Left ventricle myocardium inferior (tissue), 1 donor: ENCODE measurements around the gene RPL37A. TPM values are rescaled to one million over a fixed set of nuclear protein-coding genes. Genes with fewer than 3 reads are reported as not detected.

Source experiments
- DNase-seq: peaks from one replicate; pipeline ENCODE4 v3.0.0-alpha.2; 2020
- H3K27ac ChIP-seq: fragments of 200-600 bp; replicated peaks from 2 replicates; pipeline ENCODE4 v1.8.0; 2021
- H3K27me3 ChIP-seq: fragments of 200-600 bp; 2 replicates; pipeline ENCODE4 v1.8.0; 2021; ENCODE audit warnings: low read depth
- H3K36me3 ChIP-seq: fragments of 200-600 bp; 2 replicates; pipeline ENCODE4 v1.8.0; 2021
- H3K4me1 ChIP-seq: fragments of 200-600 bp; 2 replicates; pipeline ENCODE4 v1.8.0; 2021
- H3K4me3 ChIP-seq: fragments of 200-600 bp; 2 replicates; pipeline ENCODE4 v1.8.0; 2021; ENCODE audit warnings: mild to moderate bottlenecking, moderate library complexity
- H3K9me3 ChIP-seq: fragments of 200-600 bp; replicated peaks from 2 replicates; pipeline ENCODE4 v1.8.0; 2021
- CTCF ChIP-seq: fragments of 200-600 bp; IDR thresholded peaks from 2 replicates; pipeline ENCODE4 v1.8.0; 2021; ENCODE audit warnings: antibody characterized with exemption, mild to moderate bottlenecking, borderline replicate concordance
- intact Hi-C: fragments of 100-400 bp; cut with micrococcal nuclease; formaldehyde crosslinking; loops from one replicate; pipeline ENCODE4 v1.11.0; 2022
- total RNA-seq: library from RNA; stranded (reverse); fragmentation: NEBNext Ultra II Directional; extraction: Animal tissue kit (Norgen Biotek cat#: 25700); gene quantifications from one replicate; pipeline ENCODE4 v1.2.1, GENCODE V29; 2021
- donor health status: DM: no; HTN: yes; CAD: no; lungs with severe emphysema.

RPL37A gene
- total RNA-seq, 1 donor from 2014 or later, result 1,816 TPM

- no peak for TF ChIP-seq CTCF
- intact Hi-C loops, result no loop called here
- Histone ChIP-seq H3K36me3 (peaks cover 71% of the 10 kb centered on the region), H3K27me3 (no peaks in the 10 kb centered on the region), H3K9me3 (no peaks in the 10 kb centered on the region), H3K4me3 (no peak overlapping the region), H3K4me1 (no peaks in the 10 kb centered on the region), H3K27ac (no peak overlapping the region)
- DNase-seq, result no peak
Observed at GRCh38 chr2:216474925-216475670, 23.5 kb upstream of the RPL37A start.

- Histone ChIP-seq H3K36me3 (peaks cover 71% of the 10 kb centered on the region), H3K4me1 (no peaks in the 10 kb centered on the region), H3K9me3 (no peaks in the 10 kb centered on the region), H3K4me3 (no peak overlapping the region), H3K27ac (no peak overlapping the region), H3K27me3 (no peaks in the 10 kb centered on the region)
- no peak for TF ChIP-seq CTCF
- intact Hi-C loops, result no loop called here
- no peak for DNase-seq
Observed at GRCh38 chr2:216475767-216476166, 22.9 kb upstream of the RPL37A start.

- no peaks in the 10 kb centered on the region for H3K9me3 ChIP-seq
- no peak overlapping the region for H3K4me3 ChIP-seq
- H3K27me3 ChIP-seq, result no peaks in the 10 kb centered on the region
- H3K27ac ChIP-seq, result no peak overlapping the region
- intact Hi-C loops, result no loop called here
- no peak for TF ChIP-seq CTCF
- no peak for DNase-seq
- H3K4me1 ChIP-seq, result no peaks in the 10 kb centered on the region
- peaks cover 75% of the 10 kb centered on the region for H3K36me3 ChIP-seq
Observed at GRCh38 chr2:216477283-216478035, 21.2 kb upstream of the RPL37A start.

GRCh38 chr2:216478151-216478550, 20.5 kb upstream of the RPL37A start:
- Histone ChIP-seq H3K9me3 (no peaks in the 10 kb centered on the region), H3K36me3 (peaks cover 82% of the 10 kb centered on the region), H3K4me3 (no peak overlapping the region), H3K27ac (no peak overlapping the region), H3K4me1 (no peaks in the 10 kb centered on the region), H3K27me3 (no peaks in the 10 kb centered on the region)
- no peak for DNase-seq
- intact Hi-C loops, result no loop called here
- TF ChIP-seq CTCF, result no peak

- H3K36me3 ChIP-seq, result peaks cover 85% of the 10 kb centered on the region
- intact Hi-C loops, result no loop called here
- no peak overlapping the region for H3K4me3 ChIP-seq
- no peak for TF ChIP-seq CTCF
- H3K9me3 ChIP-seq, result no peaks in the 10 kb centered on the region
- H3K4me1 ChIP-seq, result no peaks in the 10 kb centered on the region
- no peaks in the 10 kb centered on the region for H3K27me3 ChIP-seq
- no peak overlapping the region for H3K27ac ChIP-seq
- no peak for DNase-seq
Observed at GRCh38 chr2:216478791-216479190, 19.9 kb upstream of the RPL37A start.
